Lung (tissue), 12 donors: Measurements from ENCODE around the gene OR13D1. TPM values are rescaled to one million over a fixed set of nuclear protein-coding genes. Genes with fewer than 3 reads are reported as not detected.

Experiments
- ATAC-seq: fragments of 200-7000 bp; cut with Tn5 transposase; one replicate; pipeline ENCODE4 v1.9.1; 2020; ENCODE audit warnings: moderate number of reproducible peaks; ENCODE audit not compliant: insufficient read depth, low FRiP score
- DNase-seq, 3 donors: peaks; one replicate each; pipeline ENCODE4 v3.0.0-alpha.2; 2013 to 2017
- H3K27ac ChIP-seq, 2 donors: one replicate each; pipeline ENCODE4 v1.5.1; 2013; ENCODE audit warnings: mild to moderate bottlenecking in 2 of 2, moderate library complexity in 2 of 2, control low read depth in 1 of 2, inconsistent platforms in 1 of 2, low read depth in 1 of 2, low read length in 1 of 2
- H3K27me3 ChIP-seq, 3 donors: one replicate each; pipeline ENCODE4 v1.5.1; 2013; ENCODE audit warnings: low read length in 2 of 3; ENCODE audit not compliant: control insufficient read depth in 3 of 3, insufficient read depth in 3 of 3
- H3K36me3 ChIP-seq, 4 donors: one replicate each; pipeline ENCODE4 v1.5.1; 2013; ENCODE audit warnings: low read length in 4 of 4, mild to moderate bottlenecking in 1 of 4, moderate library complexity in 1 of 4; ENCODE audit not compliant: control insufficient read depth in 4 of 4, insufficient read depth in 4 of 4
- H3K4me1 ChIP-seq, 5 donors: one replicate each; pipeline ENCODE4 v1.5.1; 2013; ENCODE audit warnings: low read length in 5 of 5, mild to moderate bottlenecking in 2 of 5, moderate library complexity in 1 of 5; ENCODE audit not compliant: control insufficient read depth in 5 of 5, insufficient read depth in 5 of 5
- H3K4me3 ChIP-seq: one replicate; pipeline ENCODE4 v1.5.1; 2013; ENCODE audit warnings: mild to moderate bottlenecking, control low read depth, moderate library complexity
- H3K9ac ChIP-seq, 2 donors: one replicate each; pipeline ENCODE4 v1.5.1; 2013; ENCODE audit warnings: low read length in 2 of 2, control low read depth in 1 of 2; ENCODE audit not compliant: insufficient read depth in 1 of 2
- H3K9me3 ChIP-seq, 4 donors: one replicate each; pipeline ENCODE4 v1.5.1; 2013; ENCODE audit warnings: low read length in 3 of 4, mild to moderate bottlenecking in 1 of 4, moderate library complexity in 1 of 4; ENCODE audit not compliant: control insufficient read depth in 4 of 4, insufficient read depth in 3 of 4
- CTCF ChIP-seq: IDR thresholded peaks from 2 replicates; pipeline ENCODE4 v1.5.1; 2012; ENCODE audit warnings: mild to moderate bottlenecking; ENCODE audit errors: control extremely low read depth, extremely low read depth
- WGBS, 2 donors: extraction: QIAGEN DNeasy Blood & Tissue Kit; methylation state at CpG; one replicate each; pipeline ENCODE4 v1.1.7; 2013; 5-methylcytosine and 5-hydroxymethylcytosine counted together
- polyA plus RNA-seq, 2 donors: library from polyadenylated mRNA; stranded (reverse); fragments of 200-250 nt; gene quantifications; one replicate each; pipeline ENCODE4 v1.2.1, GENCODE V29; 2013
- total RNA-seq, 2 donors: library from RNA; depleted of rRNA in 1 of 2; stranded (reverse); fragments of >200 nt in 1 of 2; gene quantifications; one replicate each; pipeline ENCODE4 v1.2.1, GENCODE V29; 2014 to 2021
- donor health status: control.
- donor health status: control.
- donor health status: Bipolar disorder and iron deficiency.
- donor health status: healthy.
- donor health status: DM: yes; HTN: yes; CAD: no.

The OR13D1 gene
- total and polyA plus RNA-seq, 4 donors: not detected

DNA sequence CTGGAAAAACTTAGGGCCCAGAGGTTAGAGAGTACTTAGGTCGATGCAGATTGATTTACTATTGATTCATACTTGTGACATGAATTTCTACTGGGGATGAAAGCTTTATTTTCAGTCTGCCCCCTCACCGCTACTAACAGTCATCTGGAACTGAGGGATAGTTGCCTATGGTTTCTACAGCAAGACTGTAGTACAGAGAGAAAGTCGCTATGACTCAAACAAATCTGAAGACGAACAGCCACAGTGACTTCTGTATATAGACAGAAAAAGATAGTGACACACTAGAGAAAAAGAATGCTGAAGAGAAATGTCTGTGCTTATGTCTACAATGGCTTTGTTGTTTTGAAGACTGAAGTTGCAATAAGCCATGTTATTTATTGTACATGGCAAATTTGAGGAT lies 17.3 kb downstream of the OR13D1 start:
- H3K9ac ChIP-seq: no peak overlapping the region

GRCh38 chr9:104725014-104725413 lies 30.7 kb downstream of the OR13D1 start:
- H3K4me3 ChIP-seq: no peak overlapping the region
- no peak overlapping the region for H3K27ac ChIP-seq
- no peak for TF ChIP-seq CTCF
- peak in 1 of 3 donors; percentile 8 for DNase-seq
- no peaks in the 10 kb centered on the region for H3K9me3 ChIP-seq
- H3K9ac ChIP-seq: no peak overlapping the region
- H3K27me3 ChIP-seq: no peaks in the 10 kb centered on the region
- 87 to 93% methylated on average over 5 of the region's 5 CpGs for WGBS, 2 donors
- no peaks in the 10 kb centered on the region for H3K36me3 ChIP-seq
- no peak for ATAC-seq
- no peaks in the 10 kb centered on the region for H3K4me1 ChIP-seq

More for the DNA sequence above, 17.3 kb downstream of the OR13D1 start:
- Histone ChIP-seq H3K9me3 (no peaks in the 10 kb centered on the region), H3K36me3 (no peaks in the 10 kb centered on the region), H3K27me3 (no peaks in the 10 kb centered on the region), H3K27ac (no peak overlapping the region), H3K4me1 (no peaks in the 10 kb centered on the region), H3K4me3 (no peak overlapping the region)
- TF ChIP-seq CTCF: no peak
- no peak for DNase-seq
- ATAC-seq: no peak
- WGBS, 2 donors: 84 to 96% methylated on average over 4 of the region's 4 CpGs

GRCh38 chr9:104738452-104738851 lies 44.1 kb downstream of the OR13D1 start:
- Histone ChIP-seq H3K9me3 (no peaks in the 10 kb centered on the region), H3K4me3 (no peak overlapping the region), H3K4me1 (no peaks in the 10 kb centered on the region), H3K36me3 (no peaks in the 10 kb centered on the region), H3K9ac (no peak overlapping the region), H3K27ac (no peak overlapping the region), H3K27me3 (no peaks in the 10 kb centered on the region)
- ATAC-seq (no peak), DNase-seq (no peak)
- WGBS, 2 donors: 70 to 81% methylated on average over 3 of the region's 3 CpGs
- TF ChIP-seq CTCF: no peak

DNA sequence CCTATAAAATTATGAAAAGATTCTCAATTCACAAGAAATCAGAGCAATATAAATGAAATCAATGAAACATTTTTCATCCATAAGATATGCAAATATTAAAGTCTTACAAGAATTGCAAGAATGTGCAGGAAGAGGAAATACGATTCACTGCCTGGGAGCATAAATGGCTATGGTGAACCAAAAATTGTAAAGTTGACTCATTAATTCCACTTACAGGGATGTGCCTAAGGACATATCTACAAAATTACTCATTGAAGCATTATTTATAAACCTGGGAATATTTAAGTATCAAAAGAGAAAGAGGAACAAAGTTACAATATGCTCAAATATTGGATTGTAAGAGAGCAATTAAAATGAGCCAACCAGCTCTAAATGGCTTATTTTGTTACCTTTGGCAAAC lies 46.3 kb downstream of the OR13D1 start:
- Histone ChIP-seq H3K9me3 (no peaks in the 10 kb centered on the region), H3K4me1 (no peaks in the 10 kb centered on the region), H3K27ac (no peak overlapping the region), H3K27me3 (no peaks in the 10 kb centered on the region), H3K9ac (no peak overlapping the region), H3K4me3 (no peak overlapping the region), H3K36me3 (no peaks in the 10 kb centered on the region)
- DNase-seq: no peak
- 33 to 43% methylated on average over 1 of the region's 1 CpG for WGBS, 2 donors
- no peak for TF ChIP-seq CTCF
- no peak for ATAC-seq
